HCEC 1CT (cell line): ENCODE results near the gene STK26.
"Not testable (repeated sequence)": the region's sequence is repeated elsewhere in the genome, so short reads cannot be mapped to it uniquely, and the experiment has no call there.

Experiments used
- DNase-seq: peaks from one replicate; pipeline ENCODE4 v3.0.0-alpha.2; 2017

The STK26 gene

GRCh38 chrX:132040066-132040465 is 17.0 kb downstream of the STK26 start:
- no peak for DNase-seq

DNA sequence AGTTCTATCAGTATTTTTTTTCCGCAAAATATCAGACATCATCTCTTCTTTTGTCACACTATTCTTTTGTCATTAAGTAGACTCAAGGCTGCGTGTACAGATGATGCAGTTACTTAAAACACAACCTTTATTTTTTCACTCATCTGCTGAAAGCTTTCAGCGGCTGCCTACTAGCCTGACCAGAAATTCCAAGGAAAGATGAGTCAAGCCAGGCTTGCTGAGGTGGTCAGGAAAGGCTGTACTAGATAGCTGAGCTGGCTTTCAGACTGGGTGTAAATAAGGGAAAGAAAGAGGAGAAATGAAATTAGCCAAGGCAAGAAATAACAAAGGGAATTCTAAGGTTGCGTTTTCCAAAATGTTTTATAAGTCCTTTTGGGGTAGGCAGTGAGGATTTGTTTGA is 17.9 kb downstream of the STK26 start:
- peak; percentile 48 for DNase-seq

GRCh38 chrX:132043977-132044376 is 20.9 kb downstream of the STK26 start:
- no peak for DNase-seq

GRCh38 chrX:132044953-132045352 is 21.9 kb downstream of the STK26 start:
- DNase-seq, result no peak

DNA sequence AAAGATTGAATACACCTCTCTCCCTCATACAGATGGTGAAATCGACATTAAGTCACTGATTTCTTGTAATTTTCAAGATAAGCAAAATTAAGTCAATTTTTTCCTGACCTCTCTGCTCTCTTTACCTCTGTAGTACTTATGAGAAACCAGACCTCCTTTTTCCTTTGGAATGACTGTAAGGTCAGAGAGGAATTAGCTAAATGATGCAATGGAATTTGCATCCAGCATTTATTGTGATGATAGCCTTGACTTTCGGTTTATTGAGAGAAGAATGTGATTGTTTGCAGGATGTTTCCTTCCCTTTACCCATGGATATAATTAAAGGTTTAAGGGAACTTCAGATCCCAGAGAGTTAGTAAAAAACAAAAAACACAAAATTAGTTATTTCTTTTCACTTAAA is 22.4 kb downstream of the STK26 start:
- no peak for DNase-seq

DNA sequence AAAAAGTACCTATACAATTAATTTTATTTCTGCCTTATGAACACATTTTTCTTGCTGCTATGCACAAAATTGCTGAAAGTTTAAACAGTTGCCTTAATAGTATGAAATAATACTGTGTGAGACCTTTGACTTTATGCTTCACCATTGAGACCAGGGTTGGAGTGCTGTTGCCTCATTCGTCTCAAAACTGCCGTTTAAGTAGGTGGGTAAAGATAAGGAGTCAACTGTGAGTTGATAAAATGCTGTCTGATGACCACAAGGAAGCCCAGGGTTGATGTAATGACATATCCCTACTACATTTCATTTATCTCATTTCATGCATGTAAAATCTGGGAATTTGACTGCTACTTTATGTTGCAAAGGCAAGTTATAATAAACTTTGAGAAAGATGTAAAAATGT is 23.4 kb downstream of the STK26 start:
- DNase-seq, result no peak

GRCh38 chrX:132051778-132052177 is 28.7 kb downstream of the STK26 start:
- not testable (repeated sequence) for DNase-seq

DNA sequence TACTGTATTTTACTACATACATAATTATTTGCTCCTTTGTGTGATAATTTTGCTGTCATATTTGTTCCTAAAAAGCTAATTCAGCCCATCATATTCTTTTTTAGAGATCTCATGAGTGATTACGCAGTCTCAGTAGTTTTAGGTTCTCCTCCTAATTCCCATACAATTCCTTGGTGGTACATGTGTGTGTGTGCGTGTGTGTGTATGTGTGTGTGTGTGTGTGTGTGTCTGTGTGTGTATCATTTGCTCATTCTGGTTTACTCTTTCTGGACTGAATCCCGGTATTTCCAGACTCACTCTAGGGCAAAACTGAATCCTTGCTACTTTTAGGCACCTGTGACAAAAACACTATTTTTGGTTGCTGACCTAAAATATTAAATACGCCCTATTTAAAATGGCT is 34.9 kb downstream of the STK26 start:
- DNase-seq, result no peak

DNA sequence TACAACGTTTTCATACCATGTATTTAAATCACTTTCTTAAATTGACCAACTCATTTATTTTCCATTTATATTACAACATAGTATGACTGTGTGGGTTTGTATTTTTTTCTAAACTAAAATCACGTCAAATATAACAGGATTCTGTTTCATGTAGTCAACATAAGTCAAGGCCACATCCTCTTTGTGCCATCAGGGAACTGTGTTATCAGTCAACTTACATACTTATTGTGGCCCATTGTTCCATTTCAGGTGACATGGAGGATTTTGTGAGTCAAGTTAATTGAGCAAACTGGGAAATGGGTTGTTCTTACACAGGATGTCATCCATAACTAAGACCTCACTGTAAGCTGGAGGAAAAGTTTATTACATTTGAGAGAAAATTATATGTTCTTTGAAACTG is 35.9 kb downstream of the STK26 start:
- DNase-seq, result no peak

DNA sequence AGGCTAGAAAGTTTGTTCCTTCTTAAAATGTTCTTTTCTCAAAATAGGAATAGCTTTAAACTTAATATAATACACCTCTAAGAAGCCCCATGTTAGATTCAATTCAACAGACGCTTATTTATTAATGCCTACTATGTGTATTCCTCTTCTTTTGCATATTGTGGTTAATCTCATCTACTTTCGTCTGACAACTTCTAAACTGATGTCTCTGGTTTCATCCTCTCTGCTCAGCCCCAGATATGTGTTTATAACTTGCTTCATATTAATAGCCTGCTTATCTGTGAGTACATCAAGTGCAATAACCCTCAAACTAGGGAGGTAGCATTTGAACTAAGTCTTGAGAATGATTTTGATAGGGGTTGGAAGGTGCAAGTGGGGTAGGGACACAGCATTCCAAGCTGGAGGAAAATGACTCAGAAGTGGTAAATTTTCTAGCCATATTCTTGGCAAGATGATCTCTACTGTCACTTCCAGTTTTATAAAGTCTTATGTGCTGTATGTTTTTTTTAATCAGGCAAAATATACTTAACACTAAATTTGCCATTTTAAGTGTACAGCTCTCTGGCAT is 37.0 kb downstream of the STK26 start:
- DNase-seq, result no peak

- no peak for DNase-seq
These were observed 40.2 kb downstream of the STK26 start for GRCh38 chrX:132063334-132063733.

DNA sequence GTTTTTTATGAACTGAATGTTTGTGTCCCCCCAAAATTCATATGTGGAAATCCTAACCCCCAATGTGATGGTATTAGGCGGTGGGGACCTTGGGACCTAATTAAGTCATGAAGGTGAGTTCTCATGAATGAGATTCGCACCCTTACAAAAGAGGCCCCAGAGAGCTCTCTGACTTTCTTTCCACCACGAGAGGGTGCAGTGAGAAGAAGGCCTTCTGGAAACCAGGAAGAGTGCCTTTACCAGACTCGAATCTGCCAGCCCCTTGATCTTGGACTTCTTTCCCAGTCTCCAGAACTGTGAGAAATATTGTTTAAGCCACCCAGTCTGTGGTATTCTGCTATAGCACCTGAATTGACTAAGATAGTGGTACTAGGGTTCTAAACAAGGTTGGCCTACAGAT is 40.8 kb downstream of the STK26 start:
- DNase-seq, result no peak

GRCh38 chrX:132068405-132068804 is 45.3 kb downstream of the STK26 start:
- DNase-seq, result no peak

DNA sequence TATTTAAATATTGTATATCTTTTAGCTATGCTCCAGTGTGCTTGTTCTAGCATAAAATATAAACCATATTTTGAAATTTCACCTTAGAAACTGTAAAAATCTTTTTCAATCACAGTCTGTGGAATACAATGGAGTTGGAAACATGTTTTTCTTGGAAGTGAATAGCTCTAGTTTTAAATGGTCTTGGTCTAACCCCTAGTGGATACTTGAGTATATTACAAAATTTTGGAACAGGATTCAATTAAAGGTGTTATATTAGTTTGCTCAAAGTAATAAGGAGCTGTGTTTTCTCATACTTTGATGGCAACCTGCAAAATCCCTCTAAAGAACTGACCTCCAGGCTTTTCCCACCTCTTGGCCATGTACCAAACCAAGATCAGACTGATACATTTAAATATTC is 48.2 kb downstream of the STK26 start:
- DNase-seq, result peak; percentile 12

- no peak for DNase-seq
These were observed 54.3 kb downstream of the STK26 start for GRCh38 chrX:132077414-132077813.

DNA sequence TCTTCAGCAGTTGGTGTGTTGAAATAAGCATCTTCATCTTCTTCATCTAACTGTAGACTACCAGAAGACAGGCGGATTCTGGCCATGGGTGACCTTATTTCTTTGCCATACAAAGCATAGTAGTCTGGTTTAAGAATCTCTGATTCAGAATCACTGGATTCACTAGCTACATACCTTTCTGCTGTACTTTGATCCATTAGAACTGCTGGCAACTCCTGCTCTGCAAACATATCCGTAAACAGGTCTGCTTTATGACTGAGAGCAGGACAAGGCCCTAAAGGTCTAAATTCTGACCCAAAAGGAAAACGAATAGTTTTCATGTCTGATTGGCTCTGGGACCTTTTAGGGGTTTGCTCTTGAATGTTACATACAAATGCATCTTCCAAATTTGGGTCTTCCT is 54.8 kb downstream of the STK26 start:
- no peak for DNase-seq

GRCh38 chrX:132085786-132086185 is 62.7 kb downstream of the STK26 start:
- DNase-seq, result no peak

- peak; percentile 41 for DNase-seq
These were observed 63.6 kb downstream of the STK26 start for GRCh38 chrX:132086672-132087071.

DNA sequence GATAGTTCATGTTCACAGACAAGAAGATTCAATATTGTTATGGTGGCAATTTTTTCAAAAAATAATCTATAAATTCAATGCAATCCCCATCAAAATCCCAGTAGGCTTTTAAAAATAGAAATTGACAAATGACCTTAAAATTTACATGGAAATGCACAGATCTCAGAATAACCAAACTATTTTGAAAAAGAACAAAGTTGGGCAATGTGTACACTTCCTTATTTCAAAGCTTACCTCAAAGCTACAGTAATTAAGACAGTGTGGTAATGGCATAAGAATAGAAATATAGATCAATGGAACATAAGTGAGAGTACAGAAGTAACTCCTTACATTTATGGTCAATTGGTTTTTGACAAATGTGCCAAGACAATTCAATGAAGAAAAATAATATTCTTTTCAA is 65.8 kb downstream of the STK26 start:
- no peak for DNase-seq

- DNase-seq, result no peak
These were observed 67.5 kb downstream of the STK26 start for GRCh38 chrX:132090403-132091159.

DNA sequence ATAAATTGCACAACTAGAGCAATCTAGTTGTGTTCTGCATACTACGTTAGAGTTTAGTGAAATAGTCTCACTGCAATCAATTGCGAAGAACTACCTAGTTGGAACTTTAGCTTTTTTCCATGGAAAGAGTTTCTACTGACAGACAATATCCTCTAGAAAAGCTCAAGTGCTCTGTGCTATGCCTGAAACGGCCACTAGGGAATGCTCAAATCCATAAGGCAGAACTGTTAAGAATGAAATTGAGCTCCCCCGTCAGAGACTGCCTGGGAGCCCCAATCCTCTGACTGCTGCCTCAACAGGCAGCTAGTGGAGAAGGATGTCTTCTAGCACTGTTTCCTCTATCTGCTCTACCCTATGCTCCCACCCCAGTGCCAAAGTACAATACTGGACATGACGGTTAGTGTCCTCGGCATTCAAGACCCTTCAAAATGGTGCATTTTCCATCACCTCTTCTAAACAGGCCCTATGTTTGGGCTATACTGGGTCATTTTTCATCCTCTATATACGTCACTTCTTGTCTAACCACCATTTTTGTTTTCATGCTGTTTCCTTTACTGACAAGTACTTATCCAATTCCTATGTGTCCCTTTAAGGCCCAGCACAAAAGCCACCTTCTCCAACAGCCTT is 69.5 kb downstream of the STK26 start:
- peak; percentile 64 for DNase-seq

DNA sequence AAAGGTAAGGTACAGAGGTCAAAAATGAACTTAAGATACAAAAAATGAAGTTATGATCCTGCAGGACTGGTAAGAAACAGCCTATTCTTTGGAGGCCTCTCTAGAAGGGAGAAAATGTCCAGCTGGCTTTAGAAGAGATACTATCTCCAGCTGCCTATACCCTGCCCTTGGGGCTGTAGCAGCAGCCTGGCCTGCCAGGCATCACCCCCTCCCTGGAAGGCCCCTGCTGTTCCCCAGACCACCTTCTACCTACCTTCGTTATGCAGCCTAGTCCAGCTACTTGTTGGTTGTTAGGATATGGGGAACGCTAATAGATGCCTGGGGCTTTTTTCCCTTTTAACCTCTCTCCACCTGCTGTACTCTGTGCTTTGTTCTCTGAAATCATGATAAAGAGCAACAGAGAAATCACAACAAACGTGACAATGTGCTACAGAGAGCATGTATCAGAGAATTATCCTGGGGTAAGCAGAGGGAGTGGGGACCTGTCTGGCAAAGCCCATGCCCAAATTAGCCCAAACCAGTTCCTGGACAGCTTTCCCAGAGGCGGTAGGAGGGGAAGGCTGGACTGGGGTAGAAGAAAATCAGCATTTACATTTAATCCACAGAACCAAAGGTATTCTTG is 70.2 kb downstream of the STK26 start:
- no peak for DNase-seq

GRCh38 chrX:132094164-132094563 is 71.1 kb downstream of the STK26 start:
- DNase-seq, result no peak

GRCh38 chrX:132098704-132099103 is 75.6 kb downstream of the STK26 start:
- DNase-seq, result not testable (repeated sequence)
